IMR-90 (cell line): ENCODE measurements around the gene LRP1-AS. TPM values are rescaled to one million over a fixed set of nuclear protein-coding genes. Genes with fewer than 3 reads are reported as not detected.

Experiments
- ATAC-seq: fragments of 200-7000 bp; cut with Tn5 transposase; 2 replicates; pipeline ENCODE4 v1.9.1; 2020; ENCODE audit warnings: low read depth, mild to moderate bottlenecking, moderate library complexity
- BruUV-seq: library from RNA; stranded (reverse); fragments of 400-500 nt; replicated peaks from 2 replicates; lab custom pipeline; 2021; lab: Mats Ljungman, UMichigan
- CTCF ChIA-PET: fragments of 300-600 bp; formaldehyde crosslinking; extraction: SDS; loops from one replicate; lab custom pipeline; 2021; ENCODE audit warnings: antibody characterized with exemption; lab: Yijun Ruan, JAX
- POLR2A ChIA-PET: fragments of 300-600 bp; sonication (Branson Sonifier 250); formaldehyde crosslinking; loops from one replicate; lab custom pipeline; 2022; ENCODE audit warnings: antibody characterized with exemption; ENCODE audit not compliant: unreplicated experiment; lab: Charles Lee
- DNase-seq: peaks from one replicate; pipeline ENCODE4 v3.0.0; 2013
- H2AFZ ChIP-seq: replicated peaks from 2 replicates; pipeline ENCODE3; 2013; ENCODE audit warnings: low read length, mild to moderate bottlenecking; ENCODE audit not compliant: poor library complexity
- H2AK5ac ChIP-seq: 2 replicates; pipeline ENCODE4 v1.6.1; 2013; ENCODE audit warnings: low read depth, low read length, inconsistent platforms
- H2AK9ac ChIP-seq: replicated peaks from 2 replicates; pipeline ENCODE3; 2013; ENCODE audit warnings: mild to moderate bottlenecking, low read depth, low read length, moderate library complexity; ENCODE audit not compliant: poor library complexity
- H2BK120ac ChIP-seq: 2 replicates; pipeline ENCODE4 v1.6.1; 2013; ENCODE audit warnings: low read depth, low read length, inconsistent platforms
- H2BK15ac ChIP-seq: 3 replicates; pipeline ENCODE4 v1.6.1; 2013; ENCODE audit warnings: low read depth, low read length, inconsistent platforms
- H2BK20ac ChIP-seq: 2 replicates; pipeline ENCODE4 v1.6.1; 2013; ENCODE audit warnings: low read depth, mild to moderate bottlenecking, inconsistent platforms, low read length, moderate library complexity
- H2BK5ac ChIP-seq: 2 replicates; pipeline ENCODE4 v1.6.1; 2013; ENCODE audit warnings: mild to moderate bottlenecking, low read depth, low read length, inconsistent platforms; ENCODE audit not compliant: poor library complexity, severe bottlenecking
- H3K14ac ChIP-seq: replicated peaks from 2 replicates; pipeline ENCODE4 v1.6.1; 2013; ENCODE audit warnings: low read depth, low read length, inconsistent platforms
- H3K18ac ChIP-seq: 2 replicates; pipeline ENCODE4 v1.6.1; 2013; ENCODE audit warnings: low read depth, low read length, control low read depth
- H3K23ac ChIP-seq: 2 replicates; pipeline ENCODE4 v1.6.1; 2013; ENCODE audit warnings: low read depth, low read length, inconsistent platforms
- H3K27ac ChIP-seq: 2 replicates; pipeline ENCODE4 v1.5.1; 2013; ENCODE audit warnings: mild to moderate bottlenecking, control low read depth, low read length; ENCODE audit not compliant: insufficient read depth
- H3K27me3 ChIP-seq: 2 replicates; pipeline ENCODE4 v1.6.1; 2013; ENCODE audit warnings: low read length; ENCODE audit not compliant: control insufficient read depth, insufficient read depth
- H3K36me3 ChIP-seq: 2 replicates; pipeline ENCODE4 v1.6.1; 2013; ENCODE audit warnings: low read length, mixed read lengths; ENCODE audit not compliant: control insufficient read depth, insufficient read depth
- H3K4ac ChIP-seq: 2 replicates; pipeline ENCODE4 v1.6.1; 2013; ENCODE audit warnings: low read depth, low read length, inconsistent platforms
- H3K4me1 ChIP-seq: 2 replicates; pipeline ENCODE4 v1.6.1; 2013; ENCODE audit warnings: low read length, mixed read lengths; ENCODE audit not compliant: control insufficient read depth, insufficient read depth
- H3K4me2 ChIP-seq: 2 replicates; pipeline ENCODE4 v1.6.1; 2013; ENCODE audit warnings: low read depth, mild to moderate bottlenecking, control low read depth, low read length, moderate library complexity
- H3K4me3 ChIP-seq: 2 replicates; pipeline ENCODE4 v1.5.1; 2013; ENCODE audit warnings: low read depth, mild to moderate bottlenecking, control low read depth, low read length, moderate library complexity; ENCODE audit not compliant: insufficient read depth
- H3K56ac ChIP-seq: 2 replicates; pipeline ENCODE4 v1.6.1; 2013; ENCODE audit warnings: low read length, inconsistent platforms; ENCODE audit not compliant: insufficient read depth; ENCODE audit errors: extremely low read depth
- H3K79me1 ChIP-seq, 2 experiments: 2 replicates each; pipeline ENCODE4 v1.6.1; 2013; ENCODE audit warnings: low read length in 2 of 2, inconsistent platforms in 1 of 2, low read depth in 1 of 2
- H3K9ac ChIP-seq: 2 replicates; pipeline ENCODE4 v1.6.1; 2013; ENCODE audit warnings: low read depth, low read length, control low read depth
- H3K9me1 ChIP-seq: 2 replicates; pipeline ENCODE4 v1.6.1; 2013; ENCODE audit warnings: low read length, inconsistent platforms; ENCODE audit not compliant: insufficient read depth
- H3K9me3 ChIP-seq: 2 replicates; pipeline ENCODE4 v1.6.1; 2013; ENCODE audit warnings: low read length; ENCODE audit not compliant: control insufficient read depth, insufficient read depth
- H4K20me1 ChIP-seq: 2 replicates; pipeline ENCODE4 v1.6.1; 2013; ENCODE audit warnings: low read length, inconsistent platforms; ENCODE audit not compliant: insufficient read depth
- H4K5ac ChIP-seq: 2 replicates; pipeline ENCODE4 v1.6.1; 2013; ENCODE audit warnings: mild to moderate bottlenecking, low read depth, low read length, control low read depth
- H4K8ac ChIP-seq, 2 experiments: 2 replicates each; pipeline ENCODE4 v1.6.1; 2013; ENCODE audit warnings: low read depth in 2 of 2, low read length in 2 of 2, control low read depth in 1 of 2, inconsistent platforms in 1 of 2
- H4K91ac ChIP-seq: 2 replicates; pipeline ENCODE4 v1.6.1; 2013; ENCODE audit warnings: low read depth, low read length, inconsistent platforms; ENCODE audit not compliant: insufficient read depth
- BHLHE40 ChIP-seq: fragments of 150-350 bp; IDR thresholded peaks from 2 replicates; pipeline ENCODE4 v1.6.1; 2016; ENCODE audit warnings: mild to moderate bottlenecking, low read depth, low read length
- CHD1 ChIP-seq: IDR thresholded peaks from 2 replicates; pipeline ENCODE4 v1.6.1; 2012; ENCODE audit warnings: low read depth, low read length, improper control_type of control experiment
- CTCF ChIP-seq: conservative IDR thresholded peaks from 2 replicates; pipeline ENCODE4 v1.5.1; 2012; ENCODE audit warnings: mild to moderate bottlenecking, low read depth, low read length, improper control_type of control experiment
- MAZ ChIP-seq: IDR thresholded peaks from 2 replicates; pipeline ENCODE4 v1.6.1; 2012; ENCODE audit warnings: low read depth, mild to moderate bottlenecking, low read length, improper control_type of control experiment, moderate library complexity, borderline replicate concordance
- MXI1 ChIP-seq: IDR thresholded peaks from 2 replicates; pipeline ENCODE4 v1.6.1; 2012; ENCODE audit warnings: low read depth, mild to moderate bottlenecking, low read length, moderate library complexity, borderline replicate concordance
- NFE2L2 ChIP-seq: fragments of 150-350 bp; IDR thresholded peaks from 2 replicates; pipeline ENCODE4 v1.6.1; 2016; ENCODE audit warnings: low read depth, mild to moderate bottlenecking, low read length
- POLR2A ChIP-seq: IDR thresholded peaks from 2 replicates; pipeline ENCODE4 v1.6.1; 2012; ENCODE audit warnings: mild to moderate bottlenecking, low read depth, low read length
- RAD21 ChIP-seq: IDR thresholded peaks from 2 replicates; pipeline ENCODE4 v1.6.1; 2012; ENCODE audit warnings: low read length, improper control_type of control experiment
- RFX5 ChIP-seq: IDR thresholded peaks from 2 replicates; pipeline ENCODE4 v1.8.0; 2012; ENCODE audit warnings: low read depth, mild to moderate bottlenecking, low read length, moderate library complexity
- WGBS, 2 experiments: methylation state at CpG; one replicate each; pipeline versions ENCODE4 v1.1.5 to v1.1.7; 2013; ENCODE audit warnings: missing lambda C conversion rate in 2 of 2; ENCODE audit not compliant: insufficient read length in 1 of 2; ENCODE audit errors: extremely low coverage in 2 of 2; 5-methylcytosine and 5-hydroxymethylcytosine counted together
- dilution Hi-C: fragments of 300-500 bp; cut with HindIII; formaldehyde crosslinking; loops from one replicate; pipeline ENCODE4 v1.14.3; 2018; ENCODE audit warnings: low sequenced_read_pairs; ENCODE audit not compliant: unreplicated experiment
- in situ Hi-C: fragments of 300-500 bp; cut with MboI; formaldehyde crosslinking; loops from 3 replicates; pipeline ENCODE4 v1.14.3; 2019; ENCODE audit warnings: low sequenced_read_pairs, inconsistent platforms, mixed read lengths
- intact Hi-C: fragments of 100-400 bp; cut with micrococcal nuclease; formaldehyde crosslinking; loops from 2 replicates; pipeline ENCODE4 v1.10.0; 2022
- polyA plus RNA-seq, 3 experiments: library from polyadenylated mRNA; depleted of rRNA; stranded (reverse); fragments of >200 nt; gene quantifications; 2 replicates each; pipeline ENCODE4 v1.2.3, GENCODE V29; 2012; ENCODE audit warnings: low replicate concordance in 1 of 3
- total RNA-seq: library from RNA; depleted of rRNA; stranded (reverse); fragments of >200 nt; gene quantifications from 2 replicates; pipeline ENCODE4 v1.2.3, GENCODE V29; 2012
- TF ChIP-seq, protein P1 (sequence below): fragments of 150-350 bp; IDR thresholded peaks from 2 replicates; pipeline ENCODE4 v1.6.1; 2017; ENCODE audit warnings: mild to moderate bottlenecking, antibody characterized with exemption, low read length, low read depth

The LRP1-AS gene
- total and polyA plus RNA-seq, 2 of the 4 experiments (the other 2 are of a cell fraction), result not detected

DNA sequence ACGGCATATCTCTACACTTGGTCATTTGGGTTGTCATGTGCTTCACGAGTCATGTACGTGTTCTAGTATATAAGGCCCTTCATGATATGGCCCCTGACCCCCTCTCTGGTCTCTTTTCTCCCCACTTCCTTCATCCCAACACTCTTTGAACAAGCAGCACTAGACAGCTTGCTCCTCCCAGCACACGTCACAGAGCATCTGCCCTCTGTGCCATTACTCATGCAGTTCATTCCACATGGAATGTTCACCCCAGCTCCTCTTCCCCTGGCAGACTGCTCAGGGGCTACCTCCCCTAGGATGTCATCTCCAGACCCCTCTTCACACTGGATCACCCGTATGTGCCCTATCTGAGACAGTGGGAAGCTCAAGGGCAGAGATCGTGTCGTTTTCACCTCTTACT lies 14.1 kb upstream of the LRP1-AS start:
- no peak overlapping the region for H2AFZ ChIP-seq
- H4K20me1 ChIP-seq, result peaks cover 44% of the 10 kb centered on the region
- ChIA-PET POLR2A (no interaction called here), CTCF (no interaction called here)
- H3K4me1 ChIP-seq, result no peaks in the 10 kb centered on the region; the same call in 1 of the 2 replicates
- no peaks in the 10 kb centered on the region for H3K9me3 ChIP-seq
- H3K27me3 ChIP-seq, result no peaks in the 10 kb centered on the region
- DNase-seq (peak; percentile 67), ATAC-seq (peak; percentile 76)
- dilution Hi-C loops, result no loop called here
- H3K18ac ChIP-seq, result no peak overlapping the region
- no peak overlapping the region for H3K23ac ChIP-seq
- H4K5ac ChIP-seq, result no peak overlapping the region
- H4K91ac ChIP-seq, result no peak overlapping the region
- no peak overlapping the region for H3K14ac ChIP-seq
- H3K79me1 ChIP-seq, result peaks cover 29 to 75% of the 10 kb centered on the region in 2 experiments
- H2BK15ac ChIP-seq, result no peak overlapping the region
- H3K27ac ChIP-seq, result no peak overlapping the region
- H3K36me3 ChIP-seq, result peaks cover 87% of the 10 kb centered on the region
- peak overlapping the region; percentile 43 for H2AK9ac ChIP-seq
- intact Hi-C loops, result no loop called here
- no peak overlapping the region for H2BK20ac ChIP-seq
- H3K4ac ChIP-seq, result no peak overlapping the region
- no peak overlapping the region for H2BK5ac ChIP-seq
- H3K9me1 ChIP-seq, result peaks cover 18% of the 10 kb centered on the region
- no peak overlapping the region for H4K8ac ChIP-seq
- in situ Hi-C loops, result no loop called here
- no peak overlapping the region for H3K9ac ChIP-seq
- no peak overlapping the region for H2BK120ac ChIP-seq
- H3K4me2 ChIP-seq, result no peak overlapping the region
- H3K4me3 ChIP-seq, result no peak overlapping the region
- H3K56ac ChIP-seq, result no peak overlapping the region
- BruUV-seq, result no TSS peak
- no peak overlapping the region for H2AK5ac ChIP-seq
- no peak for TF ChIP-seq MXI1
- no peak for TF ChIP-seq BHLHE40
- TF ChIP-seq CTCF, result no peak
- TF ChIP-seq, protein P1, sequence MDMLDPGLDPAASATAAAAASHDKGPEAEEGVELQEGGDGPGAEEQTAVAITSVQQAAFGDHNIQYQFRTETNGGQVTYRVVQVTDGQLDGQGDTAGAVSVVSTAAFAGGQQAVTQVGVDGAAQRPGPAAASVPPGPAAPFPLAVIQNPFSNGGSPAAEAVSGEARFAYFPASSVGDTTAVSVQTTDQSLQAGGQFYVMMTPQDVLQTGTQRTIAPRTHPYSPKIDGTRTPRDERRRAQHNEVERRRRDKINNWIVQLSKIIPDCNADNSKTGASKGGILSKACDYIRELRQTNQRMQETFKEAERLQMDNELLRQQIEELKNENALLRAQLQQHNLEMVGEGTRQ, result no peak
- no peak for TF ChIP-seq MAZ
- TF ChIP-seq POLR2A, result no peak
- no peak for TF ChIP-seq CHD1
- TF ChIP-seq NFE2L2, result no peak
- TF ChIP-seq RAD21, result no peak
- no peak for TF ChIP-seq RFX5
- 82% methylated on average over 3 of the region's 7 CpGs; no CpG with 5 or more reads in 1 of the 2 experiments for WGBS, 2 experiments
